Thymus (tissue), 11 donors: ENCODE data around the gene ARSD. TPM values are rescaled to one million over a fixed set of nuclear protein-coding genes. Genes with fewer than 3 reads are reported as not detected.
"Not testable (repeated sequence)": the region's sequence is repeated elsewhere in the genome, so short reads cannot be mapped to it uniquely, and the experiment has no call there.

Source experiments
- DNase-seq, 9 donors: peaks; one replicate each; pipeline ENCODE4 v3.0.0-alpha.2; 2013; ENCODE audit warnings: low spot score in 9 of 9, low read depth in 6 of 9, missing footprints in 1 of 9
- H3K27ac ChIP-seq, 2 donors: one replicate each; pipeline ENCODE4 v1.5.1; 2013; ENCODE audit warnings: control low read depth in 1 of 2, low read depth in 1 of 2, low read length in 1 of 2, mild to moderate bottlenecking in 1 of 2, moderate library complexity in 1 of 2
- H3K27me3 ChIP-seq, 2 donors: one replicate each; pipeline ENCODE4 v1.5.1; 2013; ENCODE audit warnings: low read length in 1 of 2; ENCODE audit not compliant: control insufficient read depth in 2 of 2, insufficient read depth in 1 of 2
- H3K36me3 ChIP-seq, 2 donors: one replicate each; pipeline ENCODE4 v1.5.1; 2013; ENCODE audit warnings: low read length in 1 of 2, mild to moderate bottlenecking in 1 of 2, moderate library complexity in 1 of 2; ENCODE audit not compliant: control insufficient read depth in 2 of 2, insufficient read depth in 2 of 2
- H3K4me1 ChIP-seq, 2 donors: one replicate each; pipeline ENCODE4 v1.5.1; 2013; ENCODE audit warnings: low read length in 2 of 2; ENCODE audit not compliant: control insufficient read depth in 2 of 2, insufficient read depth in 2 of 2
- H3K4me3 ChIP-seq, 2 donors: one replicate each; pipeline ENCODE4 v1.5.1; 2013; ENCODE audit warnings: low read length in 2 of 2, control low read depth in 1 of 2, mild to moderate bottlenecking in 1 of 2
- H3K9me3 ChIP-seq, 2 donors: one replicate each; pipeline ENCODE4 v1.5.1; 2013; ENCODE audit warnings: low read length in 1 of 2, mild to moderate bottlenecking in 1 of 2; ENCODE audit not compliant: control insufficient read depth in 2 of 2, insufficient read depth in 1 of 2
- WGBS: extraction: QIAGEN DNeasy Blood & Tissue Kit; methylation state at CpG from one replicate; pipeline ENCODE4 v1.1.7; 2013; 5-methylcytosine and 5-hydroxymethylcytosine counted together
- polyA plus RNA-seq: library from polyadenylated mRNA; stranded (reverse); fragments of 200-250 nt; gene quantifications from one replicate; pipeline ENCODE4 v1.2.3, GENCODE V29; 2013
- total RNA-seq: library from RNA; stranded (reverse); fragments of 120-200 nt; gene quantifications from one replicate; pipeline ENCODE4 v1.2.4, GENCODE V29; 2013
- donor health status: healthy.

Gene ARSD
- total and polyA plus RNA-seq, 2 donors = 3.4 to 5.5 TPM

DNA sequence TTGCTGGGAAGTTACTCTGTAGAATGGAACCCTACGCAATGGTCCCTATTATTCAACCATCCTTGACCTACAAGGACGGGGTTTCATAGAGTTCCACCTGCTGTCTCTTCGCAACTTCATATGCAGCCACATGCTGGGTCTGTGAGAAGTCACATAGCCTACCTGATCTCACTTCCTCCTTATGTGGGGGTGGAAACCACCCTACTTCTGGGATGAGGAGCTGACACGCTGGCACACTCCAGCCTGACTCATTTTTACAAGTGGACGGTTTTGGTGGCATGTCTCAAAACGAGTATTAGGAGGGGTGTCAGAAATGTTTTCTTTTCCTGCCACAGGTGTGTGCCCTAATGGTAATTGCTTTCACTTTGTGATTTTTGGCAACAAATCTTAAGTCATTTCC is 36.8 kb upstream of the ARSD start:
- Histone ChIP-seq H3K36me3 (no peaks in the 10 kb centered on the region), H3K27ac (no peak overlapping the region), H3K9me3 (no peaks in the 10 kb centered on the region), H3K4me3 (no peak overlapping the region), H3K4me1 (no peaks in the 10 kb centered on the region), H3K27me3 (peaks cover 0 to 4% of the 10 kb centered on the region in 2 donors)
- DNase-seq = no peak
- 90% methylated on average over 6 of the region's 6 CpGs for WGBS

DNA sequence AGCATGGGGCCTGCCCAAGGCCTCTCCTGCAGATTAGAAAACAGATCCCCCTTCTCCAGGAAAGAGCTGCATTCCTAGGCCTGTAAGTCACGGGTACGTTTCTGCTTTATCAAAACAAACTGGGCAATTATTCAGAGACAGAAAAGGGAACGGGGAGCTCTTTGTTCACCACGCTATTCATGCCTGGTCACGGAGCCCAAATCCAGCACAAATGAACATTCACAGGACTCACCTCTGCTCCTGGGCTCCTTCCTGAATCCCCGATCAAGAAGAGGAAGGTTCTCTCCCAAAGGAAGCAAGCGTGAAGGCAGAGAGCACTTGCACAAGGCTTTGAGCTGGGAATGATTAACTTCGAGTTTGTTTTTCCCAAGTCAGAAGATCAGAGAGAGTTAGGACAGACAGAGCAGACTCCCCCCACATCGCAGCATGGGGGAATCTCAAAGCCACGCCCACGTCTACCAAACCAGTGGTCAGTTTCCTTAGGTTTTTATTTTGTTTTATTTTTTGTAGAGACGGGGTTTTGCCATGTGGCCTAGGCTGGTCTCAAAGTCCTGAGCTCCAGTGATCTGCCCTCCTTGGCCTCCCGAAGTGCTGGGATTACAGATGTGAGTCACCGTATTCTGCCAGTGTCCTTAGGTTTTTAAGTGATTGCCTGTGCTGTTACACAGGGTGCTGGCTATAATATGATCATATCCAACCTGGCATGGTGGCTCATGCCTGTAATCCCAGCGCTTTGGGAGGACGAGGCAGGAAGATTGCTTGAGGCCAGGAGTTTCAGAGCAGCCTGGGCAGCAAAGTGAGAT is 35.1 kb upstream of the ARSD start:
- not testable (repeated sequence) for H3K27ac ChIP-seq, H3K9me3 ChIP-seq, H3K4me3 ChIP-seq, H3K4me1 ChIP-seq, H3K27me3 ChIP-seq, DNase-seq, H3K36me3 ChIP-seq
- WGBS = 97% methylated on average over 13 of the region's 16 CpGs

- not testable (repeated sequence) for H3K4me3 ChIP-seq, H3K27me3 ChIP-seq, H3K36me3 ChIP-seq, H3K27ac ChIP-seq, DNase-seq, H3K9me3 ChIP-seq, H3K4me1 ChIP-seq
- WGBS = 94% methylated on average over 7 of the region's 7 CpGs
Measured at GRCh38 chrX:2963449-2963848, 34.3 kb upstream of the ARSD start.

DNA sequence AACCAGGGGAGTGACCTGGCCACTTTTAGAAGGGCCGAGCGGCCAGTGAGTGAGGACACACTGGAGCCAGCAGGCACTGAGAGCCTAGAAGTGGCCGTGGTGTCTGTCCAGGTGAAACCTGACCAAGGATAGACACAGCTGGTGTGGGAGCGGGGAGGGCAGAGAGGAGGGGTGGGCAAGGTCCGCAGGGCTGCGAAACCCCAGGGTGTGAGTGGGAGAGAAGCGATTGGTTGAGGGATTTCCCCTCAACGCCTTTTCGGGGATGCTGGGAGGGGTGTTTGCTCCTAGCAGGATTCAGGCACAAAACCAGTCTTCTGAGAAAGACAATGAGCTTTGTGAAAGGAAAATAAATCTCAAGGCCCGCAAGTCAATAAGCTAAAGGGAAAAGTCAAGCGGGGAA is 33.2 kb upstream of the ARSD start:
- Histone ChIP-seq H3K9me3 (no peaks in the 10 kb centered on the region), H3K27me3 (no peaks in the 10 kb centered on the region), H3K27ac (no peak overlapping the region), H3K4me1 (no peaks in the 10 kb centered on the region), H3K36me3 (no peaks in the 10 kb centered on the region), H3K4me3 (no peak overlapping the region)
- DNase-seq = no peak
- WGBS = 97% methylated on average over 11 of the region's 11 CpGs

- H3K4me1 ChIP-seq = no peaks in the 10 kb centered on the region
- WGBS = 88% methylated on average over 14 of the region's 14 CpGs
- no peak overlapping the region for H3K4me3 ChIP-seq
- no peaks in the 10 kb centered on the region for H3K9me3 ChIP-seq
- no peak overlapping the region for H3K27ac ChIP-seq
- no peak for DNase-seq
- no peaks in the 10 kb centered on the region for H3K27me3 ChIP-seq
- H3K36me3 ChIP-seq = no peaks in the 10 kb centered on the region
Measured at GRCh38 chrX:2960861-2961515, 31.8 kb upstream of the ARSD start.

DNA sequence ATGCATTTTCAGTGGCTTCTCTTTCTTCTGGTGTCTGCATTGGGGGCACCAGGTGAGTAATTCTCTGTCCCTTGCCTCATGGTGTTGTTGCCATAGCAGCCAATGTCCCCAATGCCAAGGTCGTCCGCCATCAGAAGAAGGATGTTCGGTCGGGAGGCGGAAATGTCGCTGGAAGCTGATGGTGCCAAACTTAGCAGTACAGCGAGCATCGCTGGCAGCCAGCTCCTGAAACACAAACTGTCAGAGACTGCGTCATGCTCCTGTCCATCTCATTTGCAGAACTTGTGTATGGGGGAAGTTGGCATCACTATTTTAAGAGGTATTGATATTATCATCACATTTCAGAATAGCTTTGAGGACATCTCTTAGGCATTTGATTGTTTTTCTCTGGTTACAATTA is 29.1 kb upstream of the ARSD start:
- H3K36me3 ChIP-seq = no peaks in the 10 kb centered on the region
- no peak overlapping the region for H3K27ac ChIP-seq
- no peaks in the 10 kb centered on the region for H3K4me1 ChIP-seq
- WGBS = 89% methylated on average over 9 of the region's 9 CpGs
- DNase-seq = no peak
- no peaks in the 10 kb centered on the region for H3K9me3 ChIP-seq
- H3K4me3 ChIP-seq = no peak overlapping the region
- H3K27me3 ChIP-seq = no peaks in the 10 kb centered on the region

- H3K36me3 ChIP-seq = no peaks in the 10 kb centered on the region
- H3K4me3 ChIP-seq = no peak overlapping the region
- H3K9me3 ChIP-seq = no peaks in the 10 kb centered on the region
- no peaks in the 10 kb centered on the region for H3K4me1 ChIP-seq
- WGBS = 97% methylated on average over 4 of the region's 4 CpGs
- H3K27ac ChIP-seq = no peak overlapping the region
- no peaks in the 10 kb centered on the region for H3K27me3 ChIP-seq
- DNase-seq = no peak
Measured at GRCh38 chrX:2955838-2956237, 26.7 kb upstream of the ARSD start.

GRCh38 chrX:2955281-2955680 is 26.1 kb upstream of the ARSD start:
- DNase-seq = no peak
- Histone ChIP-seq H3K27ac (no peak overlapping the region), H3K36me3 (no peaks in the 10 kb centered on the region), H3K4me1 (no peaks in the 10 kb centered on the region), H3K9me3 (no peaks in the 10 kb centered on the region), H3K4me3 (no peak overlapping the region), H3K27me3 (no peaks in the 10 kb centered on the region)
- WGBS = 99% methylated on average over 10 of the region's 10 CpGs

DNA sequence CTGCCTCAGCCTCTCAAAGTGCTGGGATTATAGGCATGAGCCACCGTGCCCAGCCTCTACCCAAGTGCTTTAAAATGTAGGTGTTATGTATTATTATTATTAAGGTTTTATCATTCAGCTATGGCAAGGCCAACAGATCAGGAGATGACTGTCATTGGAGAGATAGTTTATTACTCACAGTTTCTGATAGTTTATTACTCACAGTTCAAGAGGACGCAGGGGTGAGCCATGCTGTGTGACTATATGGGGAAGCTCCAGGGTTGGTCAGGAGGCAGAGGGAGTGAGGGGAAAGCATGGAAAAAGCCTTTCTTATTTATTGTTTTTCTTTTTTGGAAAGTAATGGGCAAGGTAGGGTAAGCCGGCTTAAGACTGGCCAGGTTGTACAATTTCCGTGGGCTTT is 25.4 kb upstream of the ARSD start:
- no peaks in the 10 kb centered on the region for H3K9me3 ChIP-seq
- DNase-seq = no peak
- no peaks in the 10 kb centered on the region for H3K36me3 ChIP-seq
- no peaks in the 10 kb centered on the region for H3K4me1 ChIP-seq
- H3K27me3 ChIP-seq = no peaks in the 10 kb centered on the region
- 92% methylated on average over 4 of the region's 4 CpGs for WGBS
- H3K4me3 ChIP-seq = no peak overlapping the region
- H3K27ac ChIP-seq = no peak overlapping the region
